GM03348 (cell line): Measurements from ENCODE around the gene SH3RF3.

Experiments used
- DNase-seq: peaks from one replicate; pipeline ENCODE4 v3.0.0; 2012; ENCODE audit warnings: low spot score

SH3RF3 gene

GRCh38 chr2:109454304-109454703 lies 325.3 kb downstream of the SH3RF3 start:
- no peak for DNase-seq

GRCh38 chr2:109454765-109455394 lies 325.9 kb downstream of the SH3RF3 start:
- DNase-seq = no peak

- DNase-seq = no peak
Observed at GRCh38 chr2:109455731-109456691, 327.0 kb downstream of the SH3RF3 start.

- DNase-seq = no peak
Observed at GRCh38 chr2:109456776-109457175, 327.8 kb downstream of the SH3RF3 start.

GRCh38 chr2:109457366-109457765 lies 328.4 kb downstream of the SH3RF3 start:
- DNase-seq = no peak

GRCh38 chr2:109457794-109458193 lies 328.8 kb downstream of the SH3RF3 start:
- no peak for DNase-seq

GRCh38 chr2:109458512-109458911 lies 329.5 kb downstream of the SH3RF3 start:
- DNase-seq = no peak

- DNase-seq = no peak
Observed at GRCh38 chr2:109459485-109459884, 330.5 kb downstream of the SH3RF3 start.

GRCh38 chr2:109460553-109461324 lies 331.7 kb downstream of the SH3RF3 start:
- no peak for DNase-seq

GRCh38 chr2:109463236-109463635 lies 334.2 kb downstream of the SH3RF3 start:
- DNase-seq = no peak

- no peak for DNase-seq
Observed at GRCh38 chr2:109463891-109464290, 334.9 kb downstream of the SH3RF3 start.

- peak; percentile 51 for DNase-seq
Observed at GRCh38 chr2:109466674-109467575, 337.9 kb downstream of the SH3RF3 start.

- no peak for DNase-seq
Observed at GRCh38 chr2:109467701-109468100, 338.7 kb downstream of the SH3RF3 start.

GRCh38 chr2:109468893-109469292 lies 339.9 kb downstream of the SH3RF3 start:
- DNase-seq = no peak

- no peak for DNase-seq
Observed at GRCh38 chr2:109471658-109472057, 342.7 kb downstream of the SH3RF3 start.

- DNase-seq = no peak
Observed at GRCh38 chr2:109472331-109472959, 343.4 kb downstream of the SH3RF3 start.

- DNase-seq = no peak
Observed at GRCh38 chr2:109472974-109473373, 344.0 kb downstream of the SH3RF3 start.

GRCh38 chr2:109473616-109474318 lies 344.8 kb downstream of the SH3RF3 start:
- DNase-seq = no peak

GRCh38 chr2:109474319-109474825 lies 345.4 kb downstream of the SH3RF3 start:
- no peak for DNase-seq
